Gastrocnemius medialis (tissue), 4 donors: ENCODE data around the gene LMX1B. TPM values are rescaled to one million over a fixed set of nuclear protein-coding genes. Genes with fewer than 3 reads are reported as not detected.

Source experiments
- ATAC-seq, 2 donors: fragments of 150-250 bp; one replicate each; pipeline ENCODE4 v1.9.1; 2016
- DNase-seq, 2 donors: peaks; one replicate each; pipeline ENCODE4 v3.0.0-alpha.2; 2019
- H3K27ac ChIP-seq, 4 donors: fragments of 200-600 bp; sonication (generic); 1 replicate in 1 of 4; 2 replicates in 3 of 4; pipeline ENCODE4 v1.5.1; 2016 to 2018; ENCODE audit warnings: mild to moderate bottlenecking in 2 of 4, moderate library complexity in 1 of 4
- H3K27me3 ChIP-seq, 3 donors: fragments of 200-600 bp; sonication (generic) in 2 of 3; 1 replicate in 1 of 3; 2 replicates in 2 of 3; pipeline versions ENCODE4 v1.5.1 to v1.6.0; 2016 to 2019; ENCODE audit warnings: mild to moderate bottlenecking in 1 of 3, moderate library complexity in 1 of 3
- H3K36me3 ChIP-seq, 2 donors: fragments of 200-600 bp; sonication (generic) in 1 of 2; one replicate each; pipeline ENCODE4 v1.5.1; 2017 to 2018
- H3K4me1 ChIP-seq, 2 donors: fragments of 200-600 bp; sonication (generic) in 1 of 2; one replicate each; pipeline ENCODE4 v1.5.1; 2016 to 2017; ENCODE audit warnings: mild to moderate bottlenecking in 2 of 2
- H3K4me3 ChIP-seq, 4 donors: fragments of 200-600 bp; sonication (generic) in 3 of 4; 1 replicate in 1 of 4; 2 replicates in 3 of 4; pipeline ENCODE4 v1.5.1; 2016 to 2019; ENCODE audit warnings: mild to moderate bottlenecking in 2 of 4
- H3K9me3 ChIP-seq, 3 donors: fragments of 200-600 bp; sonication (generic) in 2 of 3; 1 replicate in 1 of 3; 2 replicates in 2 of 3; pipeline ENCODE4 v1.5.1; 2016 to 2019
- CTCF ChIP-seq, 5 experiments: fragments of 450-650 bp in 3 of 5; fragments of 200-600 bp in 2 of 5; sonication (generic) in 2 of 5; IDR thresholded peaks in 4 of 5; conservative IDR thresholded peaks in 1 of 5; 1 replicate in 4 of 5; 2 replicates in 1 of 5; pipeline ENCODE4 v1.5.1; 2016 to 2019; ENCODE audit warnings: antibody characterized with exemption in 5 of 5, mild to moderate bottlenecking in 3 of 5, moderate library complexity in 3 of 5
- POLR2A ChIP-seq, 2 donors: fragments of 450-650 bp; IDR thresholded peaks; one replicate each; pipeline ENCODE4 v1.6.1; 2017; ENCODE audit warnings: antibody characterized with exemption in 2 of 2, mild to moderate bottlenecking in 2 of 2, moderate library complexity in 2 of 2
- in situ Hi-C, 4 donors: fragments of 200-750 bp; cut with MboI; loops; one replicate each; pipeline versions ENCODE4 v1.15.0 to v1.8.0; 2017; ENCODE audit warnings: low sequenced_read_pairs in 4 of 4
- intact Hi-C: fragments of 100-400 bp; cut with DNase I; formaldehyde crosslinking; loops from one replicate; pipeline ENCODE4 v1.15.1; 2023; ENCODE audit warnings: low total_unique reads
- total RNA-seq, 4 donors: library from RNA; depleted of rRNA; stranded (reverse); fragments of >200 nt; gene quantifications; one replicate each; pipeline versions ENCODE4 v1.1.0 to v1.2.3, GENCODE V29; 2016

Gene LMX1B
- total RNA-seq, 4 donors from 2014 or later: 0.31 to 0.46 (median 0.35) TPM; not detected in 1

GRCh38 chr9:126681336-126681735, 67.6 kb downstream of the LMX1B start:
- no peaks in the 10 kb centered on the region for H3K9me3 ChIP-seq
- intact Hi-C loops: no loop called here
- no peaks in the 10 kb centered on the region for H3K4me1 ChIP-seq
- H3K27ac ChIP-seq: no peak overlapping the region
- no peaks in the 10 kb centered on the region for H3K36me3 ChIP-seq
- H3K4me3 ChIP-seq: no peak overlapping the region
- in situ Hi-C loops: no loop called here
- DNase-seq (no peak), ATAC-seq (no peak)
- H3K27me3 ChIP-seq: peaks cover 42 to 50% (median 45%) of the 10 kb centered on the region in 3 donors
- TF ChIP-seq POLR2A (IDR thresholded peaks at IDR 0.05): no peak
- TF ChIP-seq CTCF (IDR thresholded peaks at IDR 0.05 in 4 of 5, conservative IDR thresholded peaks at IDR 0.05 in 1 of 5): no peak

- Histone ChIP-seq H3K4me3 (no peak overlapping the region), H3K36me3 (no peaks in the 10 kb centered on the region), H3K27ac (no peak overlapping the region), H3K4me1 (no peaks in the 10 kb centered on the region), H3K9me3 (no peaks in the 10 kb centered on the region), H3K27me3 (peaks cover 40 to 41% (median 40%) of the 10 kb centered on the region in 3 donors)
- no peak for TF ChIP-seq POLR2A (IDR thresholded peaks at IDR 0.05)
- ATAC-seq (no peak), DNase-seq (no peak)
- in situ Hi-C loops: no loop called here
- intact Hi-C loops: no loop called here
Measured at GRCh38 chr9:126682113-126682810, 68.5 kb downstream of the LMX1B start.

- in situ Hi-C loops (no loop called here), intact Hi-C loops (no loop called here)
- peaks cover 35 to 46% (median 41%) of the 10 kb centered on the region in 3 donors for H3K27me3 ChIP-seq
- no peaks in the 10 kb centered on the region for H3K36me3 ChIP-seq
- no peak for TF ChIP-seq POLR2A (IDR thresholded peaks at IDR 0.05)
- no peak for TF ChIP-seq CTCF (IDR thresholded peaks at IDR 0.05 in 4 of 5, conservative IDR thresholded peaks at IDR 0.05 in 1 of 5)
- H3K4me1 ChIP-seq: no peaks in the 10 kb centered on the region
- no peaks in the 10 kb centered on the region for H3K9me3 ChIP-seq
- no peak overlapping the region for H3K4me3 ChIP-seq
- H3K27ac ChIP-seq: no peak overlapping the region
- DNase-seq: no peak
- no peak for ATAC-seq
Measured at GRCh38 chr9:126682928-126683697, 69.4 kb downstream of the LMX1B start.

- intact Hi-C loops (no loop called here), in situ Hi-C loops (no loop called here)
- Histone ChIP-seq H3K4me3 (no peak overlapping the region), H3K4me1 (no peaks in the 10 kb centered on the region), H3K27me3 (peaks cover 35 to 51% (median 41%) of the 10 kb centered on the region in 3 donors), H3K27ac (no peak overlapping the region), H3K9me3 (no peaks in the 10 kb centered on the region), H3K36me3 (no peaks in the 10 kb centered on the region)
- no peak for ATAC-seq
- TF ChIP-seq POLR2A (IDR thresholded peaks at IDR 0.05) (no peak), CTCF (IDR thresholded peaks at IDR 0.05 in 4 of 5, conservative IDR thresholded peaks at IDR 0.05 in 1 of 5) (no peak)
- no peak for DNase-seq
Measured at GRCh38 chr9:126683698-126684044, 69.9 kb downstream of the LMX1B start.

GRCh38 chr9:126684345-126684744, 70.6 kb downstream of the LMX1B start:
- intact Hi-C loops (no loop called here), in situ Hi-C loops (no loop called here)
- peaks cover 36 to 58% (median 44%) of the 10 kb centered on the region in 3 donors for H3K27me3 ChIP-seq
- no peaks in the 10 kb centered on the region for H3K36me3 ChIP-seq
- H3K9me3 ChIP-seq: no peaks in the 10 kb centered on the region
- H3K4me3 ChIP-seq: no peak overlapping the region
- DNase-seq: no peak
- no peak for TF ChIP-seq CTCF (IDR thresholded peaks at IDR 0.05 in 4 of 5, conservative IDR thresholded peaks at IDR 0.05 in 1 of 5)
- no peak for TF ChIP-seq POLR2A (IDR thresholded peaks at IDR 0.05)
- H3K27ac ChIP-seq: no peak overlapping the region
- ATAC-seq: no peak
- H3K4me1 ChIP-seq: no peaks in the 10 kb centered on the region
